Measurements from ENCODE around the gene RALBP1.

DNA sequence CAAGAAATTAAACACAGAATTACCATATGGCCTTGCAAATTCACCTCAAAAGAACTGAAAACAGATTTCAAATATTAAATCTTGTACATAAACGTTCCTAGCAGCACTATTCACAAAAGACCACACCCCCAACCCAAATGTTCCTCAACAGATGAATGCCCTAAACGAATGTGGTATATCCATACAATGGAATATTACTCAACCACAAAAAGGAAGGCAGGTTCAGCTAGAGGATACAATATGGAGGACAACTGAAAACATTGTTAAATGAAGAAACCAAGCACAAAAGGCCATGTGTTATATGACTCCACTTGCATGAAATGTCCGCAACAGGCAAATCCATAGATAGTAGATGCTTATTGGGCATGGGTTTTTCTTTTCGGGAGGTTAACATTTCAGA lies 77.3 kb downstream of the RALBP1 start:
- TF ChIP-seq, protein P1, sequence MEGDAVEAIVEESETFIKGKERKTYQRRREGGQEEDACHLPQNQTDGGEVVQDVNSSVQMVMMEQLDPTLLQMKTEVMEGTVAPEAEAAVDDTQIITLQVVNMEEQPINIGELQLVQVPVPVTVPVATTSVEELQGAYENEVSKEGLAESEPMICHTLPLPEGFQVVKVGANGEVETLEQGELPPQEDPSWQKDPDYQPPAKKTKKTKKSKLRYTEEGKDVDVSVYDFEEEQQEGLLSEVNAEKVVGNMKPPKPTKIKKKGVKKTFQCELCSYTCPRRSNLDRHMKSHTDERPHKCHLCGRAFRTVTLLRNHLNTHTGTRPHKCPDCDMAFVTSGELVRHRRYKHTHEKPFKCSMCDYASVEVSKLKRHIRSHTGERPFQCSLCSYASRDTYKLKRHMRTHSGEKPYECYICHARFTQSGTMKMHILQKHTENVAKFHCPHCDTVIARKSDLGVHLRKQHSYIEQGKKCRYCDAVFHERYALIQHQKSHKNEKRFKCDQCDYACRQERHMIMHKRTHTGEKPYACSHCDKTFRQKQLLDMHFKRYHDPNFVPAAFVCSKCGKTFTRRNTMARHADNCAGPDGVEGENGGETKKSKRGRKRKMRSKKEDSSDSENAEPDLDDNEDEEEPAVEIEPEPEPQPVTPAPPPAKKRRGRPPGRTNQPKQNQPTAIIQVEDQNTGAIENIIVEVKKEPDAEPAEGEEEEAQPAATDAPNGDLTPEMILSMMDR (IDR thresholded peaks at IDR 0.05) = no peak
- no peak for TF ChIP-seq POLR2A (IDR thresholded peaks at IDR 0.05)
- no peak for TF ChIP-seq POLR2AphosphoS5 (IDR thresholded peaks at IDR 0.05)
